ENCODE results near the gene IRF9. TPM values are rescaled to one million over a fixed set of nuclear protein-coding genes. Genes with fewer than 3 reads are reported as not detected.

Gene IRF9
- total and polyA plus RNA-seq, 2 of the 13 experiments (the other 11 are each of a cell fraction or from before 2014, with no cell fraction given) = 14.9 to 49.7 TPM

- TF ChIP-seq SNAPC4 (CRISPR knock-in tag; IDR thresholded peaks at IDR 0.05) (peak; percentile 82), ZNF644 (CRISPR knock-in tag; IDR thresholded peaks at IDR 0.05; ENCODE audit: low read depth) (no peak), TOE1 (CRISPR knock-in tag; IDR thresholded peaks at IDR 0.05) (no peak; the same call in 1 of the 2 replicates), NRL (CRISPR knock-in tag; IDR thresholded peaks at IDR 0.05; ENCODE audit: borderline replicate concordance) (peak; percentile 98), ZNF850 (CRISPR knock-in tag; conservative IDR thresholded peaks at IDR 0.05) (no peak), HBP1 (CRISPR knock-in tag; IDR thresholded peaks at IDR 0.05; ENCODE audit: low read depth) (peak; percentile 91), ELF4 (CRISPR knock-in tag; IDR thresholded peaks at IDR 0.05; ENCODE audit: borderline replicate concordance) (peak; percentile 93), FOXJ3 (CRISPR knock-in tag; IDR thresholded peaks at IDR 0.05; ENCODE audit: borderline replicate concordance) (peak; percentile 91), LRRFIP1 (CRISPR knock-in tag; conservative IDR thresholded peaks at IDR 0.05) (no peak; the same call in 1 of the 2 replicates), PHB2 (IDR thresholded peaks at IDR 0.05; ENCODE audit: partially characterized antibody) (no peak), CCDC6 (CRISPR knock-in tag; IDR thresholded peaks at IDR 0.05) (no peak), RERE (CRISPR knock-in tag; IDR thresholded peaks at IDR 0.05; ENCODE audit: low read depth) (no peak; the same call in 1 of the 2 replicates), ZNF263 (CRISPR knock-in tag; IDR thresholded peaks at IDR 0.05) (peak; percentile 87), ZBTB7B (CRISPR knock-in tag; IDR thresholded peaks at IDR 0.05) (peak; percentile 77)
Measured at GRCh38 chr14:24114532-24115421, 46.3 kb upstream of the IRF9 start, which contains the start of the genes DCAF11 and NRL (continued).

Data from HepG2 (cell line).